Measurements from ENCODE around the gene SETBP1. TPM values are rescaled to one million over a fixed set of nuclear protein-coding genes. Genes with fewer than 3 reads are reported as not detected.

Gene SETBP1
- total RNA-seq, 3 donors from 2014 or later, result 15.0 to 97.2 (median 17.8) TPM

DNA sequence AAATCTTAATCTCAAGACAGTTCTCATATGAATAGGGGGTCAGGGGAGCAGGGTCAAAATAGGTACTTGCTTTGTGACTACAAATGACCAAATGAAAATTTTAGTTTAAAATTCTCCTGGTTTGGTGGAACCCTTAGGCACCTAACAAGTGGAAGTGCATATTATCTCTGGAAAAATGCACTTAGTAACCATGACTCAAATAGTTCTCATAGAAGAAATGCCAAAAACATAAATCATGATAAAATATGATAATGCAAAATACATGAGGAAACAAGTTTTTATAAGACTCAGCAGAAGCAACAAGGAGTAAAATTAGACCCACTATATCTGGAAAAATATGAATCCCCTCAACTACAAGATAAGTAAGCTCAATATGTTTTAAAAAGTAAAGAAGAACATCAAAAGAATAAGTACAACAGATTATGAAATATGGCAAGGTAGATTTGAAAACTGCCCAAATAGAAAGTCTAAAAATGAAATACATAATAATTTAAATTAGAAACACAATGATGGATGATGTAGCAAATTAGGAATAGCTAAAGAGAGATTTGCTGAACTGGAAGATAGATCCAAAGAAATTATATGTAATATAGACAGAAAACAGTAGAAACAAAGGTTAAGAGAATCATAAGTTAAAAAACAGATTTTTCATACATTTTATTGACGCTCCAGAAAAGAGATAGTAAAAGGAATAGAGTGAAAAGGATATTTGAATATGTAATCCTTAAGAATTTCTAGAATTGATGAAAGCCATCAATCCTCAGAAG lies 308.3 kb downstream of the SETBP1 start:
- DNase-seq (no peak), ATAC-seq (no peak)
- Histone ChIP-seq H3K4me3 (no peak overlapping the region), H3K9me3 (no peaks in the 10 kb centered on the region), H3K36me3 (ENCODE audit: low read depth) (no peaks in the 10 kb centered on the region), H3K4me1 (ENCODE audit: low read depth) (no peaks in the 10 kb centered on the region)
- intact Hi-C loops (cut with DNase I, micrococcal nuclease), result no loop called here
- no peak for TF ChIP-seq CTCF (IDR thresholded peaks at IDR 0.05)

GRCh38 chr18:44996261-44996660 lies 315.6 kb downstream of the SETBP1 start:
- DNase-seq, result no peak
- intact Hi-C loops (cut with DNase I, micrococcal nuclease), result no loop called here
- no peaks in the 10 kb centered on the region for H3K4me1 ChIP-seq (ENCODE audit: low read depth)
- no peaks in the 10 kb centered on the region for H3K9me3 ChIP-seq
- H3K36me3 ChIP-seq (ENCODE audit: low read depth), result no peaks in the 10 kb centered on the region
- ATAC-seq, result no peak
- no peak overlapping the region for H3K4me3 ChIP-seq
- TF ChIP-seq CTCF (IDR thresholded peaks at IDR 0.05), result no peak

DNA sequence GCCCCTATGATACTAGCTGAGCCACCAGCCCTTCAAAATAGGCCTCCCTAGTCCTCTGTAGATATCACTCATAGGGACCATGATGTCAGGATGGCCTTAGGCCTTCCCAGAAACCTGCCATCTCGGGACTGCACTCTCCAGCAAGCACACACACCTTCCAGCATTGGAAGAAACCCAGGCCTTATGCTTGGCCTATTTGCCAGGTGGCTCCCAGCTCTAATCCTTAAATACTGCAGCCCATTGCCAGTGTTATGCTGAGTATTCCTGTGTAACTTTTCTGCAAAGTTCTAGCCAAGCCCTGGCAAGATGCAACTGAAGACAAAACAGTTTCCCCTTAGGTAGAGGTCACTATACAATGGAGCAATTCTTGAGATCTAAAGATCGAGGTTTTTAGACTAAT lies 316.5 kb downstream of the SETBP1 start:
- ATAC-seq (no peak), DNase-seq (no peak)
- intact Hi-C loops (cut with DNase I, micrococcal nuclease), result no loop called here
- no peaks in the 10 kb centered on the region for H3K9me3 ChIP-seq
- TF ChIP-seq CTCF (IDR thresholded peaks at IDR 0.05), result no peak
- H3K4me1 ChIP-seq (ENCODE audit: low read depth), result no peaks in the 10 kb centered on the region
- no peaks in the 10 kb centered on the region for H3K36me3 ChIP-seq (ENCODE audit: low read depth)
- H3K4me3 ChIP-seq, result no peak overlapping the region

DNA sequence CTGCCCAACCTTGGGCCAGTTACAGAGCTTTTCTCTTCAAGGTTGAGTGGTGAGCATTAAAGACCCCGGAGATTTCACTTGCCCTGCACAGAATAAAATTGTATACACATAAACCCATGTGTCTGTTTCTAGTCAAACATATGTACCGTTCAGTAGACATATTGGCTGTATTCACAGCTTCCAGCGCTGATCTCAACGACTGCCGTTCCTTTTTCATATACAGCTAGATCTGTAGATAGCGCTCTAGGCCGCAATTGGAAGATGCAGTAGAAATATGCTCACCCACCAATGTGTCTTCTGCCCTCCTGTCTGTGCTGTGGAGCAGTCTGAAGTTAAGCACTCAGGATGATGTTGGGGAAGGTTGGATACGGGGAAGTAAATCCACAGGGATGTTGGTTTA lies 317.7 kb downstream of the SETBP1 start:
- no peak for TF ChIP-seq CTCF (IDR thresholded peaks at IDR 0.05)
- ATAC-seq (no peak), DNase-seq (no peak)
- no peaks in the 10 kb centered on the region for H3K36me3 ChIP-seq (ENCODE audit: low read depth)
- no peaks in the 10 kb centered on the region for H3K4me1 ChIP-seq (ENCODE audit: low read depth)
- H3K4me3 ChIP-seq, result no peak overlapping the region
- no peaks in the 10 kb centered on the region for H3K9me3 ChIP-seq
- intact Hi-C loops (cut with DNase I, micrococcal nuclease), result no loop called here

DNA sequence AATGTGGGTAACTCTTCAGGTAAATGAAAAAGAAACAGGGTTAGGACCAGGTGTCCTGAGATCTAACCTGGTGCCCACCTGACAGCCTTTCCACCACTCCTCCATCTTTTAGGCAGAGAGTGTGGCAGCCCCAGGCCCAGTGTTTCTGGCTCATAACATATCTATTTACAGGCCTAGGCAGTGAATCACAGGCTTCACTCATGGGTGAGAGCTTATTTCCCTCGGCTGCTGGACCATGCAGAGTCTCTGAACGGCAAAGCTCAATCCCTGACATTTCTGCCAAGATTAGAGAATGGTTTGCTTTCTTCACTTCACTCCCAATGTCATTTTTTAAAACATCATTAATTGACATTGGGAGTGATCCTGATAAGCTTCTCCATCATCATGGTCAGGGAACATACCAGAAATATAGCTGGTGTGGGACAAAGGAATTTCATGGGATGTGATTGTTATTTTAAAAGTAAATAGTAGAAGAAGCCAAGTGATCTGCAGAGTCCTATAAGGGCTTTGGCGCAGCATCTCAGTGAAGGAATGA lies 323.9 kb downstream of the SETBP1 start:
- TF ChIP-seq CTCF (IDR thresholded peaks at IDR 0.05), result no peak
- DNase-seq (no peak), ATAC-seq (no peak)
- H3K36me3 ChIP-seq (ENCODE audit: low read depth), result no peaks in the 10 kb centered on the region
- no peaks in the 10 kb centered on the region for H3K4me1 ChIP-seq (ENCODE audit: low read depth)
- intact Hi-C loops (cut with DNase I, micrococcal nuclease), result no loop called here
- no peak overlapping the region for H3K4me3 ChIP-seq
- H3K9me3 ChIP-seq, result no peaks in the 10 kb centered on the region

All from mucosa of descending colon (tissue), 3 donors.